ENCODE measurements around the gene STXBP5.
"Not testable (repeated sequence)": the region's sequence is repeated elsewhere in the genome, so short reads cannot be mapped to it uniquely, and the experiment has no call there.

The STXBP5 gene

DNA sequence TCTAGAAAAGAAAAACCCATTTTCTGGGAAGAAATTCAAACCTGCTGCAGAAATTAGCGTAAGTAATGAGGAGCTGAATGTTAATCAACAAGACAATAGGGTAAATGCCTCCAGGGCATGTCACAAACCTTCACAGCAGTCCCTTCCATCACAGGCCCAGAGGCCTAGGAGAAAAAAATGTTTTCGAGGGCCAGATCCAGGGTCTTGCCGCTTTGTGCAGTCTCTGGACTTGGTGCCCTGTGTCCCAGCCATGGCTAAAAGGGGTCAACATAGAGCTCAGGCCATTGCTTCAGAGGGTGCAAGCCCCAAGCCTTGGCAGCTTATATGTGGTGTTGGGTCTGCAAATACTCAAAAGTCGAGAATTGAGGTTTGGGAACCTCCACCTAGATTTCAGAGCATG is 99.8 kb downstream of the STXBP5 start:
- no peak for DNase-seq

DNA sequence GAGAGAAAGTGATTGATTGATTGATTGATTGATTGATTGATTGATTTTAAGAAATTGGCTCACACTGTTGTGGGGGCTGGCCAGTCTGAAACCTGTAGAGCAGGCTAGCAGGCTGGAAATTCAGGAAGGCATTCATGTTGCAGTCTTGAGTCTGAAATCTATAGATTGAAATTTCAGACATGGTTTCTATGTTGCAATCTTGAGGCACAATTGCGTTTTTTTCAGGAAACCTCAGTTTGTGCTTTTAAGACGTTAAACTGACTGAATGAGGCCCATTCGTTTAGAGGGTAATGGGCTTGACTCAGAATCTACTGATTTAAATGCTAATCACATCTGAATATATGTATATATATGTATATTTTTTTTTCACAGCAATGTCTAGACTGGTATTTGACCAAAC is 106.3 kb downstream of the STXBP5 start:
- no peak for DNase-seq

DNA sequence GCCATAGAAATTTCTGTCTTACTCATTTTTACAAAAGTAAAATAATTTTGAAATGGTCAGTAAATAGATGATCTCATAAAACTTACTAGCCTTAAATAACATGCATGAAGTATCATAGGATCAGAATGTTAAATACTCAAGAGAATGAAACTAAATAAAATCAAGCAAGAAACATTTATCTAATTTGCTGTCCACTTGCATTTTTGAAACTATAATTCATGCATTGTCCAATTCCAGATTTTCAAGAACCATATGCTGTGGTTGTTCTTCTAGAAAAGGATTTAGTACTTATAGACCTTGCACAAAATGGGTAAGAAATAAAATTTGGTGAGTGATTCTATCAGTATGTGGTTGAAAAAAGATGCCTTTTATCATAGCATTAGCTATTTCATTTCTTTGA is 107.0 kb downstream of the STXBP5 start:
- DNase-seq: no peak

DNA sequence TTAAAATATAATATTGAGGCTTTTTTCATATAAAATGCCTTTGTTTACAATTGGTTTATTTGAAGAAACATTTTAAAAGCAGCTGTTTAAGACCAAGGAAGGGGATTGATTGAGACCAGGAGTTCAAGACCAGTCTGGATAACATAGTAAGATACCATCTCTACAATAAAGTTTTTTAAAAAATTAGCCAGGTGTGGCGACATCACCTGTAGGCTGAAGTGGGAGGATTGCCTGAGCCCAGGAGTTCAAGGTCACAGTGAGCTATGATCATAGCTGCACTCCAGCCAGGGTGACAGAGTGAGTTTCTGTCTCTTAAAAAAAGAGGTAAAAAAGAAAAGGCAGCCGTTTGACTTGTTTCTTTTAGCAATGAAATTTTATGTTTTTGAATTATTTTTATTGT is 117.0 kb downstream of the STXBP5 start:
- DNase-seq: no peak

DNA sequence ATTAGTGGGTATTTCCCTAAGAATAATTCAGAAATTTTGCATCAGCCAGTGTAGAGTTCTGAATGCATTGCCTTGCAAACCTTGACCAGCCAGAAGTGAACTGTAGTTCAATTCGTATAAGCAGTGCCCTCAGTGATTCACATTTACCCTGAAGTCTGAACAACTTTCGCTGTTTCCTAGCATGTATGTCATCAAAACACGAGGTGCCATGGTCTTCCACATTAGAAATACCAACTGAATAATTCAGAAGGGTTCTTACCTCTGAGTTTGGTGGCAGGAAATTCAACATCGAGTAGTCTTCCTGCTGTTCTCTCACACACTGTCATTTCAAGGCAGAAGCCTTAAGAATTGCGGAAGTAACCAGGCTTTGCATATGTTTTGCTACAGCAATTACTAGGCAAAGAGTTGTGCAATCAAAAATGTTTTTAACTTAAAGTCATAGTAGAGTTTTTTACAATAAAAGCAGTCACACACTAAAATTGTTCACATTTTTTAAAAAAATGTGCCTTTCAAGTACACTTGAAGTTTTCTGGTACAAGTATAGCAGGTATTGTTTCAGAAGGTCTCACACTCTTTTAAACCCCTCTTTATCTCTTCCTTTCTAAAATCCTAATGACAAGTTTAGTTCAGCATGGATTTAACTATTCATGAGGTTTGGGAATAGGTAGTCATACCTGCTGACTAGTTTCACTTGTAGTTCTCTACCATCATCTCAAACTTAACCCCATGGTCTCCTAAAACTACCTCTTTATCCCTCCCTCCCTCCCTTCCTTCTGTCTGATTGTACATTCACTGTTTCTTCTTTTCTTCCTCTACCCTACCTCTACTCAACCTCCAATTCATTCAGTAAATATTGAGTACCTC is 118.3 kb downstream of the STXBP5 start:
- no peak for DNase-seq

DNA sequence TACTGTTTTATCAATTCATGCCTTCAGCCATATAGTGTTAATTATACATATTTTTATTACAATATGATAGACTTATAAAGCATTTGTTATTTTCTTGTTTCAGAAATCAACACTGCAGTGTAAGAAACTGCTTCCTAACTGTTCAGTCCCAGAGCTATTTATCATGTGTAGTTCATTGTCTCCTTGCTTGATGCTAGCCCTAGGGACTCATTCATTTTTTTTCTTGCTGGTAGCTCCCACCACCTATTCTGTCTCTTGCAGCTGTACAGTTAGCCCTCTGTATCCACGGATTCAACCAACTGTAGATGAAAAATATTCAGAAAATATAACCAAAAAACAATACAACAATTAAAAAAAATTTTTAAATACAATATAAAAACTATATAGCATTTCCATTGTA is 121.3 kb downstream of the STXBP5 start:
- DNase-seq: no peak

DNA sequence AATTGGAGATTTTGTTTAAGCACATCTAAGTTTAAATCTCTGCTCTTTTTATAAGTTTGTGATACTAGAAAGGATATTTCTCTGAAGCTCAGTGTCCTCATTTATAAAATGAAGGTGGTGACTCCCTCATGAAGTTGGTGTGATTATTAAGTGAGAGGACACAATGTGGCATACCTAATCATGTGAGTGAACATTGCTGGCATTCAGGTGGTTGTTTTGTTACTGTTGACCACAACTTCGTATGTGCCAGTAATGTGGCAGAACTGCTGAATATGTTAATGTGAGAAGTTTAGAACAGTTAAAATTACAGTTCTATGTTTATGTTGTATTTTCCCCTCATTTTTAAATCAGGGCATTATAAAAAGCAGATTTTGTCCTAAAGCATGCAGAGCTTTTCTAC is 127.2 kb downstream of the STXBP5 start:
- DNase-seq: no peak

DNA sequence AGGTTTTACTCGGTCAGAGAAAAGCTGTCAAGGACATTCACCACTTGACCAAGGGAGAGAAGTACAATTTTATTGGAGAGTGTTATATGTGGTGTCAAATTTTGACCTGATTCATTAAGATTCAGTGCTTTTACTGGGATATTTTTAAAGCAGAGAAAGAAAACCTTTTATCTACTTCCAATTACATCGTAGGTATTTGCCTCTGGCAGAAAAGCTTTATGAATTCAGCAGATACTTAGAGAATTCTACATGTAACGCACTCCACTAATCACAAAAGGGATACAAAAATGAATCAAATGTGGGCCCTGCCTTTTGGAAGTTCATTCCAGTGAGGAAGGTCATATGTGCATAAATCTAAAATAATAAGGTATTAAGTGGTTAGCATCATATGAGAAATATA is 133.7 kb downstream of the STXBP5 start:
- DNase-seq: no peak

DNA sequence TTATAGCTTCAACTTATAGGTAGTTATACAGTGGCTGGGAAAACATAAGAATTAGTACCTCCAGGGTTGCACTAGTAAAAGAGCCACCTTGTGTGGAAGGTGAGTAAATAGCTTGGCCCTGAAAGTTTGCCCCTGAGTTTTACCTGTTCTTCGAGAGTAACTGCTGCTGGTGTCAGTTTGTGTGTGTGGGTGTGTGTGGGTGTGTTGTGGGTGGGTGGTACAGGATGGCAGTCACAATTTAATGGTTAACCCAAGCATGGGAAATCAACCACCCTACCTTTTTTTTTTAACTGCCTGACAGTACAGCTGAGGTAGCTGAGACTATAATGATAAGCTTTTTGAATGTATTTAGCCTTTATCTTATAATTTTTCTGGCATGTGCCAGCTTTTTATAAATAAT is 137.3 kb downstream of the STXBP5 start:
- DNase-seq: no peak

DNA sequence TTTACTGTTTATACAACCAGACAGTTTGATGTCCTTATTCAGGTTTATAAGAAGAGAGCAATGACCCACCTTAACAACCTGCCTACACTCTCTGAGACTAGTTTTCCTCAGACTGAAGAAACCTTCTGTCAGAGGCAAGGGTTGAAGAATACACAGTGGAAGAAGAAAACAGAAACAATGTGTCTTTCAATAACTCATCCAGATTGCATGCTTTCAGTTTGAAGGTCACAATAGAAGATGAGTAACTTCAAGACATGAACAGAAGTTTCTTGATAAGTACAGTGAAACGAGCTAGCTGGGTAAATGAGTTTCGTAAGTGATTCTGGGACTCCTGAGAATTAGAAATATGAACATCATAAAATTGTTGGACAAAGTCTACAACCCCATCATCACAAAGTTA is 141.7 kb downstream of the STXBP5 start:
- no peak for DNase-seq

DNA sequence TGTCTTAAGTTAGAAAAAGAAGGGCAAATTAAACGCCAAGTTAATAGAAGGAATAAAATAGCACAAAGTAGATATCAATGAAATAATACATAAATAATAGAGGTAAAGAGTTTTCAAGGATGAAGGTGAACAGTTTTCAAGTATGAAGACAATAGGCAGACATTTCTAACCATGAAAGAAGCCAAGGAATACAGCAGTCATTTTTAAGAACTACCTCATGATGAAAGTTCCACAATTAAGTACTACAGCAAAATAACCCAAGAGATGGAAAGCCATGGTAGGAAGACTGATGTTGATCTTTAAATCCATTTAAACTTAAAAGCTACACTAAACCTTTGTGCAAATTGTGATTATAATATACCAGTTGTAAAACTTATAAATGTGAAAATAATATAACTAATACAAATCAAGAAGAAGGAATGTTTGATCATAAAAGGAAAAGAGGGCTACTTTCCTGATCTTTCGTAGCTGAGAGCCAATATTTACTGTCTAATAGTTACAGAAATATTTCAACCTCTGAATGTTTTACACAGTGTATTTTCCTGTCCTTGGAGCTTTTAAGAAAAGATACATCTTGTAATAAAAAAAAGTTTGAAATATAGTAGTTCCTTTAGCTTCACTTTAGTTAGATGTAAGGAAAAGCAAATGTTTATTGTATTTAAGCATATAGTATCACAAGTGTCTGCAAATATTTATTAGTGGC is 143.1 kb downstream of the STXBP5 start:
- DNase-seq: no peak

DNA sequence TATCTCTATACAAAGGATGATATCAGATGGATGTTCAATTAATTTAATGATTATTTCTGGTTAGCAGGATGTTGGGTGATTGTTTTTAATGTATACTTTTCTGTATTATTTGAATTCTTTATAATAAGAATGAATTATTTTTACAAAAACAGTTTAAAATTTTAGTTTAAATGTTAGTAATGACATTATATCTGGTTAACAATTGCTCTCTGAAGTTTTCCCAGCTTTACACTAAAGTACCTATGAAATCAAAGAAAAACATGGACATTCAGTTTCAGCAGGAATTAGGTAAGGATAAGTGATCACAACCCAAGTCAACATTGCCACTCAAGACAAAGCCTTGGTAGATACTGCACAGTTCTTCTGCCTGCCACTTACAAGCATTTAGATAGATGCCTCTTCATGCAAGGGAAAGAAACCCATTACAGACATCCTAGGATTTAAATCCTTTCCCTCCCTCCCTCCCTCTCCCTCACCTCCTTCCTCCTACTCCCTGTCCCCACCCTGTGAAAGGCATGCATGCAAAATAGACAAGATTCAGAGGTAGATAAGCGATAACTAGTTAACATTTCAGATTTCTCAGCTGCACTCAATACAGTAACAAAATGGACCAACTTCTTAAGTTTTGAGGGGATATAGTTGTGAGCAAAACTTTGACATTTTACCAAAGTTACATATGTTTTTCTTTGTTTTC is 143.8 kb downstream of the STXBP5 start:
- no peak for DNase-seq

DNA sequence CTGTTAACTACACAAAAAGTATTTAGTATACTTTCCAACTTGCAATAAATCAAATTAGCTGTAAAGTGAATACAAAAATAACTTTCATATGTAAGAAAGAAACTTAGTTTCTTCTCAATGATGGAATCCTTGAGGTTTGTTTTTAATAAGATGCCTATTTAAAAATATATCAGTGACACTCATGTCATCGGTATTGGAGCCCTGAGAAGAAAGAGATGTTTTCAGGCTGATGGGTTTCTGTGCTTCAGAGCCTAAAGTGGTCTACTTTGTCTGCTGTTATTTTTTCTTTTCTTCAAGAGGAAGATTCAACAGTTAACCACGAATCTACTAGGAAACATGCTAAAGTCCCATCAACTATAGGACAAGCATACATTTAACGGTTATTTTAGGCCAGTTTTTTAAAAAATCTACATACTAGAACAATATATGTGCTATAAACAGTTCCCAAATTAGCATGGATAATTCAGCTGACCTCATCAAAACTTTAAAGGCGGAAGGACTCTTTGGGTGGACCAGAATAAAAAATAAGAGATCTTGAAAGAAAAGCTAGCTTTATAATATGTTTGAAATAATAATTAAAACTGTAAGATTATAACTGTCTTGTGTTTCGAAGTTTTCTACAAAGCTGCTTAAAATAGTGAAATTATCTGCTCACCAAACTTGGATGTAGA is 157.2 kb downstream of the STXBP5 start:
- no peak for DNase-seq

DNA sequence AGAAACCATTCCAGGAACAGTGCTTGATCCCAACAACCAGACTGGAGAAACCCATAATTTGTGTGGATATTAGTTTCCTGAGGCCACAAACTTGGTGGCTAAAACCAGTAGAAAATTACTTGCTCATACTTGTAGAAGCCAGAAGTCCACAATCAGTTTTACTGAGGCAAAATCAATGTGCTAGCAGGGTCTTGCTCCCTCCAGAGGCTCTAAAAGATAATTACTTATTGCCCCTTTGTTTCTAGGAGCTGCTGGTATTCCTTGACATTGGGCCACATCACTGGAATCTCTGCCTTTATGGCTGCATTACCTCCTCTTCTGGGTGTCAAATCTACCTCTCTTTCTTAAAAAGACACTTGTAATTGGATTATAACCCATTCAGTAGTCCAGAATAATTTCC is 162.1 kb downstream of the STXBP5 start:
- DNase-seq: no peak

DNA sequence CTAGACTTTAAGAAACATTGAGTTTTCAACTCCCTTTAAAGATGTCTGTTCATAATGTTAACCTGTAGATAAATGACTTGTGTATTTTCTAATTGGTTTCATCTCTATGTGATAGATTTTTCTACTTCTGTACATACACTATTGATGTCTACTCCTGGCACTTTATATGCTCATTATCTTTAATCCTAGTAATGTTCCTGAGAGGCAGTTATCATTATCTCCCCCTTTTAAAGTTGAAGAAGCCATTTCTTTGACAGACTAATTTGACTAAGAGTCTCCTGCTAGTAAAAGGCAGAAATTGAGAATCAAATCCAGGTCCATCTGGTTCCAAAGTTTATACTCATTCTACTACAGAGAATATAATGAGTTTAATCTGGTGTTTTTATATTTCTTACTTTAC is 167.1 kb downstream of the STXBP5 start:
- no peak for DNase-seq

DNA sequence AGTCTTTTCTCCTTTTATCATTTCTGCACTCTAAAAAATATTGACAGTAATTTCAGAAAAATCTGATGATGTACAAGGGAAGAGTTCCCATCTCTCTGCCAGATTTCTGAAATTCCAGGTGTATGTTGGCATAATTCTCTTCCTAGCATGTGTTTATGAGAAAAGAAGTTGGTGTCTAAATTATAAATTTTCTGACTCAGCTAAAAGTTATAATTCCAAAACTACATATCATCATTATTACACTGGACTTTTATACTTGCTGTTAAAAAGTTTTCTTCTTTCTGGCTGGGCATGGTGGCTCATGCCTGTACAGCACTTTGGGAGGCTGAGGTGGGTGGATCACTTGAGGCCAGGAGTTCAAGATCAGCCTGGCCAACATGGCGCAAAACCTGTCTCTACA is 168.6 kb downstream of the STXBP5 start:
- DNase-seq: no peak

DNA sequence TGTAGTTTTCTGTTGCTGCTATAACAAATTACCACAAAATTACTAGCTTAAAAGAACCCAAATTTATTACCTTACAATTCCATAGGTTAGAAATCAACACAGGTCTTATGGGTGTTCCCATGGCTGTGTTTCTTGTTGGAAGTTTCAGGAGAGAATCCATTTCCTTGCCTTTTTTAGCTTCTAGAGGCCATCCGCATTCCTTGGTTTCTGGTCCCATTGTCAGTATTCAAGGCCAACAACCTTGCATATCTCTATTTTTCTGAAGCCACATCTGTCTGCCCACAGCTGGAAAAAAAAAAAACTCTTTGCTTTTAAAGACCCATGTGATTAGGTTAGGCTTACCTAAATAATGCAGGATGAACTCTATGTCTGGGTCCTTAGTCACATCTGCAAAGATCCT is 174.6 kb downstream of the STXBP5 start:
- no peak for DNase-seq

DNA sequence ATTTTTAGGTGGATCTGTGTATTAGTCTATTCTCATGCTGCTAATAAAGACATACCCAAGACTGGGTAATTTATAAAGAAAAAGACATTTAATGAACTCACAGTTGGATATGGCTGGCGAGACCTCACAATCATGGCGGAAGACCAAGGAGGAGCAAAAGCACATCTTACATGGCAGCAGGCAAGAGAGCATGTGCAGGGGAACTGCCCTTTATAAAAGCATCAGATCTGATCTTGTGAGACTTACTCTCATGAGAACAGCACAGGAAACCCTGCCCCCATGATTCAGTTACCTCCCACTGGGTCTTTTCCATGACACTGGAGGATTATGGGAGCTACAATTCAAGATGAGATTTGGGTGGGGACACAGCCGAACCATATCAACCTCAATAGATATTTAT is 176.6 kb downstream of the STXBP5 start:
- not testable (repeated sequence) for DNase-seq

DNA sequence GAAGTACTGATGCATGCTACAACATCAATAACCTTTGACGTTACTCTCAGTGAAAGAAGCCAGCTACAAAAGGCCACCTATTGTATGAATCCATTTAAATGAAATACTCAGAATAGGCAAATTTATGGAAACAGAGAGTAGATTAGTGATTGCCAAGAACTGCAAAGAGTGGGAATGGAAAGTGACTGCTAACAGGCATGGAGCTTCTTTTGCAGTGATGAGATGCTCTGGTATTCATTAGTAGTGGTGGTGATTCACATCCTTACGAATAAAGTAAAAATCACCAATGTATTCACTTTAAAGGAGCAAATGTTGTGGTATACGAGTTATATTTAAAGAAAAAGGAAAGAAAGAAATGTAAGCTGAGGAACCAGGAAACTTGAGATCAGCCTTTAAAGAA is 177.5 kb downstream of the STXBP5 start:
- DNase-seq: no peak

DNA sequence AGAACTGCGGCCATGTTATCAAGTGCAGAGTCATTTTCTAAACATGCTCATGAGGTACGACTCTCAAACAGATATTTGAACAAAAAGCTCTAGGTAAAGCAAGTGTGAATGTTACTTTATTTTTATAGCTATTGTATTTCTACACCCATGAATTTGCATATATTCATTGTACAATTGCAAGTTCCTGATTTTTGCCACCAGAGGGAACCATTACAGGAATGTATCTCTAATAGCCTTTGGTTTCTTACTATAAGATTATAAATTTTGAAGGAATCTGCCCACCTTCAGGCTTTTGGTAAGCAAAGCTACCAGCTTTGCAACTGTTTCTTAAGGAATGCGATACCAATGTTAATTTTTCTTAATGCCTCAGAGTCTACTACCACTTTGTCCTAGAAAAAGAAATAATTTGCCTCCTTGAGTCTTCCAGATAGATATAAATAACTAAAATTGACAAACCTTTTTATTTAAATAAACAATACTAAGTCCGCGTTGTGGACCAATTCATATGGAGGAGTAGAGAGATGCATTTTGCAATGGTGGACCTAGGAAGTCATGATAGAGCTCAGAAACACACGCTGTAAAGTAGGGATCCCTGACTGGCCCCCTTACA is 178.8 kb downstream of the STXBP5 start:
- DNase-seq: peak; percentile 26

DNA sequence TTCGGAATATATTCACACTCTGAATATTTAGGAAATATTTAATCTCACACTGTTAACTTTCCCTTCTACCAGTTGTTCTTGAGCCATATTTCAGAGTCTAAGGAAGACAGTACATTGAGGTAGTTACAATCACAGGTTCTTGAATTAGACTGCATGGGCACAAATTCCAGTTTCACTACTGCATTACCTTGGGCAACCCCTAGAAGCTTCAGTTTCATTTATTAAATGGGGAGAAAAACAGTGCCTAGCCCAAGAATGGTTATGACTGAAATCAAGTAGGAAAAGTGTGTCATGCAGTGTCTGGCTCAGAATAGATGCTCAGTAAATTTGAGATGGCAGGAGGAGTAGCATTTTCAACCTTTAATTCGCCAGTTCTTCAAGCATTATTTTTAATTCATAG is 179.8 kb downstream of the STXBP5 start:
- no peak for DNase-seq

DNA sequence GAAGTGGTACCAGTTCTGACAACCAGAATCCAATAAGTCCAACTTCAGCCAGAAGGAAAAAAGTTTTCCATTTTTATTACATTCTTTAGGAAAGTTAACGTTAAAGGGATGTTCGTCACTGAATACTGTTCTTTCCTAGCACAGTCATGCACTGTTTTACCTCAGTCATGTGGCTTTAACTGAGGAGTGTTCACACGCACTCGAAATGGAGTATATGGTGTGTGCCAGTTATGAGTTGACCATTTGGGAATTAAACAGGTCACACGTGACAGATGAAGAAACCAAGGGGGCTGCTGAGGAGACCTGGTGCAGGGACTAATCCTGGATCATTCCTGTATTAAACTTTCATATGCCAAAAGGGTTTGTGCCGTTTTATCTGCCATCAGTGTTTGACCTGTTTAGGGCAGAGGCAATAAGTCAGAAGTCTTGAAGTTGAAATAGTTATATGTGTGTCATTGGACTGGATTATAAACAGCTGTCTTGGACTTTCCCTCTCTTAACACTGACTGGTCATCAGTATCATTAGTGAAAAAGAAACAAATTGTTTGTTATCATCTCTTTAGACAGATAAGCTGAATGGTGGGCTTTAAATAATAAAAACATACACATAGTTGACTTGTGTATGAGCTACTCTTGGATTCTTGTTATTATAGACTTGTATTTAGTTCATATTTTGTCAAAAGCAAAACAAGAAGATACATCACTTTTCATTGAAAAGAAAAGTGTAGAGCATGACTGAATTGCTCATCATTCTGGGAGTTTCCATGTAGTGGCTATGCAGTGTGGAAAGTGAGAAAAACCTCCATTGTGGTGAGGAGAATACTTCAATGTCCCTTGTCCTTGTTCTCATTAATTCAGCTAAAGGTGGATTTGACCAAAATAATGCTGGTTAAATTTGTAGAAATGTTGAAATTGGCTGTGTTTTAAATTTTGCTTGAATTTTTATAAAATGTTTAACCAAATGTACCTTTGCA is 180.8 kb downstream of the STXBP5 start:
- no peak for DNase-seq
